Smooth muscle cell (in vitro differentiated cells): ENCODE results near the gene KLHL29. TPM values are rescaled to one million over a fixed set of nuclear protein-coding genes. Genes with fewer than 3 reads are reported as not detected.

Experiments used
- DNase-seq: peaks from one replicate; lab custom pipeline; 2025; ENCODE audit not compliant: unreplicated experiment; lab: John Stamatoyannopoulos, UW
- H2AFZ ChIP-seq: fragments of 200-600 bp; sonication (generic); 2 replicates; pipeline ENCODE4 v1.6.0; 2016; ENCODE audit warnings: antibody characterized with exemption, low read depth, mild to moderate bottlenecking
- H3F3A ChIP-seq: fragments of 200-600 bp; sonication (generic); 2 replicates; pipeline ENCODE4 v1.6.0; 2017; ENCODE audit warnings: antibody characterized with exemption, low read depth
- H3K27ac ChIP-seq: fragments of 200-600 bp; sonication (generic); 2 replicates; pipeline ENCODE4 v1.5.1; 2016; ENCODE audit warnings: low read depth, mild to moderate bottlenecking
- H3K27me3 ChIP-seq: fragments of 200-600 bp; sonication (generic); 2 replicates; pipeline ENCODE4 v1.6.1; 2016; ENCODE audit warnings: low read depth, mild to moderate bottlenecking
- H3K36me3 ChIP-seq: fragments of 200-600 bp; sonication (generic); 2 replicates; pipeline ENCODE4 v1.5.1; 2016; ENCODE audit warnings: low read depth
- H3K4me1 ChIP-seq: fragments of 200-600 bp; sonication (generic); 2 replicates; pipeline ENCODE4 v1.5.1; 2016; ENCODE audit warnings: low read depth
- H3K4me2 ChIP-seq: fragments of 200-600 bp; sonication (generic); 2 replicates; pipeline ENCODE4 v1.6.0; 2016; ENCODE audit warnings: mild to moderate bottlenecking
- H3K4me3 ChIP-seq: fragments of 200-600 bp; sonication (generic); 2 replicates; pipeline ENCODE4 v1.5.1; 2016; ENCODE audit warnings: mild to moderate bottlenecking
- H3K79me2 ChIP-seq: fragments of 200-600 bp; sonication (generic); 2 replicates; pipeline ENCODE4 v1.6.0; 2016; ENCODE audit warnings: low read depth, mild to moderate bottlenecking
- H3K9ac ChIP-seq: fragments of 200-600 bp; sonication (generic); 2 replicates; pipeline ENCODE4 v1.6.0; 2016; ENCODE audit warnings: low read depth
- H3K9me3 ChIP-seq: fragments of 200-600 bp; sonication (generic); replicated peaks from 2 replicates; pipeline ENCODE4 v1.5.1; 2016; ENCODE audit warnings: low read depth
- H4K20me1 ChIP-seq: fragments of 200-600 bp; sonication (generic); 2 replicates; pipeline ENCODE4 v1.6.0; 2016; ENCODE audit warnings: low read depth
- CTCF ChIP-seq: fragments of 200-600 bp; sonication (generic); IDR thresholded peaks from 2 replicates; pipeline ENCODE4 v1.5.1; 2017; ENCODE audit warnings: borderline replicate concordance, mild to moderate bottlenecking, antibody characterized with exemption; ENCODE audit not compliant: insufficient read depth, poor library complexity, severe bottlenecking
- WGBS: methylation state at CpG from one replicate; pipeline ENCODE4 v1.1.7; 2016; ENCODE audit warnings: low lambda C conversion rate; 5-methylcytosine and 5-hydroxymethylcytosine counted together
- polyA plus RNA-seq: library from polyadenylated mRNA; unstranded; fragments of >200 nt; fragmentation: Nextera tagmentation; extraction: Ambion mirVana; gene quantifications from 2 replicates; pipeline ENCODE4 v1.2.1, GENCODE V29; 2016
- total RNA-seq: library from RNA; depleted of rRNA; stranded (reverse); fragments of >200 nt; gene quantifications from 2 replicates; pipeline ENCODE4 v1.2.3, GENCODE V29; 2014

Gene KLHL29
- total and polyA plus RNA-seq, 2 experiments from 2014 or later, result 3.1 to 6.6 TPM

GRCh38 chr2:23464905-23465537 lies 80.0 kb downstream of the KLHL29 start:
- Histone ChIP-seq H3K27ac (no peak overlapping the region), H2AFZ (no peak overlapping the region), H3K79me2 (no peaks in the 10 kb centered on the region), H3K9me3 (no peaks in the 10 kb centered on the region), H3K4me3 (no peak overlapping the region), H3F3A (no peaks in the 10 kb centered on the region), H3K4me1 (no peaks in the 10 kb centered on the region), H3K36me3 (no peaks in the 10 kb centered on the region), H3K27me3 (no peaks in the 10 kb centered on the region), H3K9ac (no peak overlapping the region), H3K4me2 (no peak overlapping the region), H4K20me1 (no peaks in the 10 kb centered on the region)
- DNase-seq, result no peak
- WGBS, result 94% methylated on average over 14 of the region's 14 CpGs
- TF ChIP-seq CTCF, result no peak

GRCh38 chr2:23465936-23466335 lies 81.0 kb downstream of the KLHL29 start:
- 84% methylated on average over 9 of the region's 9 CpGs for WGBS
- no peaks in the 10 kb centered on the region for H3K27me3 ChIP-seq
- no peak overlapping the region for H2AFZ ChIP-seq
- no peaks in the 10 kb centered on the region for H3K4me1 ChIP-seq
- no peaks in the 10 kb centered on the region for H4K20me1 ChIP-seq
- H3K27ac ChIP-seq, result no peak overlapping the region
- no peaks in the 10 kb centered on the region for H3K79me2 ChIP-seq
- no peaks in the 10 kb centered on the region for H3K9me3 ChIP-seq
- H3K4me2 ChIP-seq, result no peak overlapping the region
- DNase-seq, result no peak
- no peak overlapping the region for H3K9ac ChIP-seq
- no peaks in the 10 kb centered on the region for H3F3A ChIP-seq
- no peak for TF ChIP-seq CTCF
- H3K4me3 ChIP-seq, result no peak overlapping the region
- H3K36me3 ChIP-seq, result no peaks in the 10 kb centered on the region

- Histone ChIP-seq H3K79me2 (no peaks in the 10 kb centered on the region), H3K27me3 (no peaks in the 10 kb centered on the region), H3K9ac (no peak overlapping the region), H3K4me1 (no peaks in the 10 kb centered on the region), H3F3A (no peaks in the 10 kb centered on the region), H3K27ac (no peak overlapping the region), H4K20me1 (no peaks in the 10 kb centered on the region), H3K4me3 (no peak overlapping the region), H3K9me3 (no peaks in the 10 kb centered on the region), H3K4me2 (no peak overlapping the region), H2AFZ (no peak overlapping the region), H3K36me3 (no peaks in the 10 kb centered on the region)
- no peak for DNase-seq
- no peak for TF ChIP-seq CTCF
- WGBS, result 93% methylated on average over 9 of the region's 10 CpGs
These were observed 82.6 kb downstream of the KLHL29 start for GRCh38 chr2:23467618-23468017.
